ENCODE data around the gene CCDC77. TPM values are rescaled to one million over a fixed set of nuclear protein-coding genes. Genes with fewer than 3 reads are reported as not detected.

CCDC77 gene
- total and polyA plus RNA-seq, 2 experiments from 2014 or later: 24.7 to 26.7 TPM

GRCh38 chr12:450438-450837 lies 49.0 kb downstream of the CCDC77 start (continued):
- TF ChIP-seq ZNF462 (CRISPR knock-in tag; IDR thresholded peaks at IDR 0.05): no peak

- H3K4me1 ChIP-seq (ENCODE audit: insufficient read depth): no peaks in the 10 kb centered on the region
- H3K36me3 Mint-ChIP-seq (ENCODE audit: low read depth): peaks cover 20% of the 10 kb centered on the region
- no peaks in the 10 kb centered on the region for H3K9me2 ChIP-seq (ENCODE audit: insufficient read depth)
- no peaks in the 10 kb centered on the region; the same call in 2 of the 3 replicates for H3K4me1 Mint-ChIP-seq
- no peak for TF ChIP-seq EZH2phosphoT487 (IDR thresholded peaks at IDR 0.05; ENCODE audit: unreplicated experiment)
- no peak for TF ChIP-seq ETS1 (IDR thresholded peaks at IDR 0.05)
- peak; percentile 51 to 63 for TF ChIP-seq CTCF (conservative IDR thresholded peaks at IDR 0.05; ENCODE audit: low read depth in 2 of 2)
- H3K4me2 ChIP-seq: no peak overlapping the region
- peaks cover 16% of the 10 kb centered on the region for H3K27me3 Mint-ChIP-seq (ENCODE audit: insufficient read depth, low read depth, poor library complexity)
- H3K4me3 Mint-ChIP-seq: no peak overlapping the region
- DNase-seq (ENCODE audit: low spot score) (no peak), ATAC-seq (no peak)
- no peak overlapping the region for H2AFZ ChIP-seq
- H3K27me3 ChIP-seq (ENCODE audit: insufficient read depth): peaks cover 5% of the 10 kb centered on the region
- H3K36me3 ChIP-seq (ENCODE audit: insufficient read depth): no peaks in the 10 kb centered on the region
- peaks cover 36% of the 10 kb centered on the region for H3K9me3 Mint-ChIP-seq
- peaks cover 12% of the 10 kb centered on the region for H3F3A ChIP-seq (replicated peaks; ENCODE audit: low read depth)
- H3K27ac ChIP-seq (ENCODE audit: low read depth): no peak overlapping the region
- no peak overlapping the region for H3K4me3 ChIP-seq
- no peaks in the 10 kb centered on the region for H3K79me2 ChIP-seq (replicated peaks; ENCODE audit: insufficient read depth)
- H3K27ac Mint-ChIP-seq: no peak overlapping the region
- no peaks in the 10 kb centered on the region for H4K20me1 ChIP-seq (replicated peaks; ENCODE audit: insufficient read depth)
These were observed 51.3 kb downstream of the CCDC77 start for GRCh38 chr12:452667-453210.

All from GM23338 (cell line).